ENCODE measurements around the gene DEPDC1. TPM values are rescaled to one million over a fixed set of nuclear protein-coding genes. Genes with fewer than 3 reads are reported as not detected.

Gene DEPDC1
- total RNA-seq, 1 experiment from 2014 or later, result 74.0 TPM

- Histone ChIP-seq H3F3A (ENCODE audit: insufficient read depth, low read depth) (no peaks in the 10 kb centered on the region), H3K4me1 (replicated peaks; ENCODE audit: insufficient read depth) (no peaks in the 10 kb centered on the region), H3K9me3 (ENCODE audit: insufficient read depth, low read depth) (no peaks in the 10 kb centered on the region), H3K79me2 (ENCODE audit: low read depth) (no peaks in the 10 kb centered on the region), H3K9me2 (ENCODE audit: insufficient read depth) (no peaks in the 10 kb centered on the region; the same call in 1 of the 2 replicates), H3K27ac (no peak overlapping the region), H3K4me2 (no peak overlapping the region), H3K27me3 (ENCODE audit: insufficient read depth, low read depth) (no peaks in the 10 kb centered on the region), H4K20me1 (ENCODE audit: insufficient read depth) (no peaks in the 10 kb centered on the region), H2AFZ (peak overlapping the region; percentile 9; the same call in 1 of the 2 replicates), H3K36me3 (ENCODE audit: low read depth) (no peaks in the 10 kb centered on the region), H3K4me3 (no peak overlapping the region)
- TF ChIP-seq CTCF (conservative IDR thresholded peaks at IDR 0.05), result no peak
- DNase-seq, result no peak
- BruUV-seq (replicated peaks), result no TSS peak
- ChIA-PET POLR2A (ENCODE audit: unreplicated experiment) (no interaction called here), CTCF (no interaction called here)
- intact Hi-C loops (cut with micrococcal nuclease; ENCODE audit: unreplicated experiment), result no loop called here
Measured at GRCh38 chr1:68426594-68426993, 70.3 kb downstream of the DEPDC1 start.

Other genes with a start within 250 kb of the DEPDC1 start
- gene RPE65, start 47.1 kb downstream of the DEPDC1 start, total RNA-seq (2021), result not detected in 2 replicates